Stimulated activated CD4-positive, alpha-beta T cell treated with anti-CD3 and anti-CD28 coated beads, Interleukin-12 subunit alpha, Interleukin-12 subunit beta, amount 100 ng/mL, for 48 hours (primary cell): ENCODE measurements around the gene PDGFC.

ENCODE experiments used
- DNase-seq, 3 donors: peaks; one replicate each; pipeline ENCODE4 v3.0.0-alpha.2; 2020; ENCODE audit warnings: low read depth in 2 of 3, low spot score in 1 of 3

Gene PDGFC

GRCh38 chr4:156971676-156972378 lies at the start of gene PDGFC:
PDGFC (minus strand) TSS chr4:156971799; CDS start chr4:156970903, 896 bp downstream.
- no peak for DNase-seq

GRCh38 chr4:157020882-157021281 lies 49.3 kb upstream of the PDGFC start:
- no peak for DNase-seq

- no peak for DNase-seq
Measured at GRCh38 chr4:157018920-157019490, 47.4 kb upstream of the PDGFC start.

GRCh38 chr4:157014621-157015591 lies 43.3 kb upstream of the PDGFC start:
- DNase-seq = no peak

GRCh38 chr4:157013656-157014055 lies 42.1 kb upstream of the PDGFC start:
- DNase-seq = no peak

- no peak for DNase-seq
Measured at GRCh38 chr4:157012781-157013180, 41.2 kb upstream of the PDGFC start.

- DNase-seq = no peak
Measured at GRCh38 chr4:157012296-157012695, 40.7 kb upstream of the PDGFC start.

- DNase-seq = no peak
Measured at GRCh38 chr4:157010630-157011029, 39.0 kb upstream of the PDGFC start.

GRCh38 chr4:157005831-157006230 lies 34.2 kb upstream of the PDGFC start:
- no peak for DNase-seq

GRCh38 chr4:157005193-157005592 lies 33.6 kb upstream of the PDGFC start:
- no peak for DNase-seq

- no peak for DNase-seq
Measured at GRCh38 chr4:157004279-157005161, 32.9 kb upstream of the PDGFC start.

- no peak for DNase-seq
Measured at GRCh38 chr4:156999175-156999517, 27.5 kb upstream of the PDGFC start.

- DNase-seq = no peak
Measured at GRCh38 chr4:156998500-156999174, 27.0 kb upstream of the PDGFC start.

- DNase-seq = no peak
Measured at GRCh38 chr4:156992943-156993342, 21.3 kb upstream of the PDGFC start.

GRCh38 chr4:156991161-156991560 lies 19.6 kb upstream of the PDGFC start:
- DNase-seq = no peak

- no peak for DNase-seq
Measured at GRCh38 chr4:156983366-156983765, 11.8 kb upstream of the PDGFC start.

GRCh38 chr4:156981262-156981769 lies 9.7 kb upstream of the PDGFC start:
- no peak for DNase-seq

GRCh38 chr4:156977435-156978160 lies 6.0 kb upstream of the PDGFC start:
- DNase-seq = no peak

- DNase-seq = no peak
Measured at GRCh38 chr4:156976147-156976546, 4.5 kb upstream of the PDGFC start.

- no peak for DNase-seq
Measured at GRCh38 chr4:156975686-156976085, 4.1 kb upstream of the PDGFC start.
